Measurements from ENCODE around the gene SFTPA1. TPM values are rescaled to one million over a fixed set of nuclear protein-coding genes. Genes with fewer than 3 reads are reported as not detected.
"Not testable (repeated sequence)": the region's sequence is repeated elsewhere in the genome, so short reads cannot be mapped to it uniquely, and the experiment has no call there.

SFTPA1 gene
- total RNA-seq, 4 donors from 2014 or later, result not detected

DNA sequence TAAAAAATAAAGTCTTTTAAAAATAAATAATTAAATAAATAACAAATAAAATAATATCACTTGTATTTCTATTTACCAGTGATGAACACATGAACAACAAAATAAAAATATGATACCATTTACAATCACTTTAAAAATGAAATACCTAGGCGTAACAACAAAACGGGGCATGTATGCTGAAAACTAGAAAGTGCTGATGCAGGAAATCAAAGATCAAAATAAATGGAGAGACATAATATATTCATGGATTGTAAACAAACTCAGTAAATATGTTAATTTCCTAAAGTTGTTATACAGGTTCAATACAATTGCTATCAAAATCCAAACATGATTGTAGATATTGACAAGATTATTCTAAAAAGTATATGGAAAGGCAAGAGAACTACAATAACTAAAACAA lies 31.4 kb upstream of the SFTPA1 start:
- H3K27ac ChIP-seq, result no peak overlapping the region
- peaks cover 0 to 3% (median 0%) of the 10 kb centered on the region in 4 donors for H3K27me3 ChIP-seq
- no peaks in the 10 kb centered on the region for H3K9me3 ChIP-seq
- intact Hi-C loops (cut with DNase I), result no loop called here
- no peaks in the 10 kb centered on the region for H3K4me1 ChIP-seq
- DNase-seq, result no peak
- WGBS, 2 donors, result 90 to 95% methylated on average over 2 of the region's 2 CpGs
- no peaks in the 10 kb centered on the region for H3K36me3 ChIP-seq
- H3K4me3 ChIP-seq, result no peak overlapping the region
- TF ChIP-seq POLR2A (IDR thresholded peaks at IDR 0.05) (no peak), CTCF (IDR thresholded peaks at IDR 0.05) (no peak)

DNA sequence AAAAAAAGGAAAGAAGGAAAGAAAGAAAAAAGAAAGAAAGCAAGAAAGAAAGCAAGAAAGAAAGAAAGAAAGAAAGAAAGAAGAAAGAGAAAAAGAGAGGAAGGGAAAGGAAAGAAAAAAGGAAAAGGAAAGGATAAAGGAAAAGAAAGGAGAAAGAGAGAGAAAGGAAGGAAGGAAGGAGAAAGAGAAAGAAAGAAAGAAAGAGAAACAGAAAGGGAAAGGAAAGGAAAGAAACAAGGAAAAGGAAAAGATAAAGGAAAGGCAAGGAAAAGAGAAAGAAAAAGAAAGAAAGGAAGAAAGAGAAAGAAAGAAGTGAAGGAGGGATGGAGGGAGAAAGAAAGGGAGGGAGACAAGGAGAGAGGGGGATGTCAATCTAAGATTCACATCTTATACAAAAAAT lies 29.7 kb upstream of the SFTPA1 start:
- TF ChIP-seq CTCF (IDR thresholded peaks at IDR 0.05) (no peak), POLR2A (IDR thresholded peaks at IDR 0.05) (no peak)
- intact Hi-C loops (cut with DNase I), result no loop called here
- Histone ChIP-seq H3K4me1 (no peaks in the 10 kb centered on the region), H3K4me3 (no peak overlapping the region), H3K27ac (no peak overlapping the region), H3K36me3 (no peaks in the 10 kb centered on the region), H3K9me3 (no peaks in the 10 kb centered on the region), H3K27me3 (peaks cover 0 to 3% (median 0%) of the 10 kb centered on the region in 4 donors)
- no peak for DNase-seq

DNA sequence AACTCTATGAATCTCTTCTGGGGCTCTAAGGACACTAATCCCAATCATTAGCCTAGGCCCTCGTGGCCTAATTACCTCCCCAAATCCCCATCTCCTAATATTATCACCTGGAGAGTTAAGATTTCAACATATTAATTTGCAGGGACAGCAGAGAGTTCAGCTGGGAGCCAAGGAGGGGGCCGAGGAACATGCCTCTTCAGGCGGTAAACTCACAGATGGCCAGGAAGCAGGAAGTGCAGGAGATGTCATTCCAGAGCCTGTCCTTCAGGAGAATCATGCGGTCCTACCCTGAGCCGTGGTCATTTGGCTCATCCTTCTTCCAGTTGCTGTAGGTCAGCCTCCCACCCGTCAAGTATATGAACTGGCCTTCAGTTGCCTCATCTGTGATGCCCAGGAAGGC lies 28.6 kb upstream of the SFTPA1 start:
- Histone ChIP-seq H3K4me3 (no peak overlapping the region), H3K9me3 (no peaks in the 10 kb centered on the region), H3K27me3 (no peaks in the 10 kb centered on the region), H3K4me1 (no peaks in the 10 kb centered on the region), H3K27ac (no peak overlapping the region), H3K36me3 (no peaks in the 10 kb centered on the region)
- TF ChIP-seq POLR2A (IDR thresholded peaks at IDR 0.05) (no peak), CTCF (IDR thresholded peaks at IDR 0.05) (no peak)
- WGBS, 2 donors, result 47 to 64% methylated on average over 2 to 6 of the region's 6 CpGs
- intact Hi-C loops (cut with DNase I), result no loop called here
- DNase-seq, result no peak

GRCh38 chr10:79582954-79583353 lies 27.8 kb upstream of the SFTPA1 start:
- H3K4me3 ChIP-seq; H3K27me3 ChIP-seq; intact Hi-C loops (cut with DNase I); H3K27ac ChIP-seq; H3K36me3 ChIP-seq; H3K4me1 ChIP-seq; H3K9me3 ChIP-seq; DNase-seq: not testable (repeated sequence)
- WGBS, 2 donors, result 44 to 67% methylated on average over 1 of the region's 6 CpGs

GRCh38 chr10:79583488-79584024 lies 27.2 kb upstream of the SFTPA1 start:
- H3K9me3 ChIP-seq, result no peaks in the 10 kb centered on the region
- DNase-seq, result no peak
- H3K27ac ChIP-seq, result no peak overlapping the region
- no peak overlapping the region for H3K4me3 ChIP-seq
- no peaks in the 10 kb centered on the region for H3K27me3 ChIP-seq
- H3K4me1 ChIP-seq, result no peaks in the 10 kb centered on the region
- intact Hi-C loops (cut with DNase I), result no loop called here
- TF ChIP-seq CTCF (IDR thresholded peaks at IDR 0.05) (no peak), POLR2A (IDR thresholded peaks at IDR 0.05) (no peak)
- no peaks in the 10 kb centered on the region for H3K36me3 ChIP-seq
- WGBS, 2 donors, result 79 to 91% methylated on average over 5 to 7 of the region's 7 CpGs

GRCh38 chr10:79585870-79586527 lies 24.7 kb upstream of the SFTPA1 start:
- 77 to 87% methylated on average over 8 of the region's 11 CpGs for WGBS, 2 donors
- intact Hi-C loops (cut with DNase I), result no loop called here

More at GRCh38 chr10:79585870-79586527, 24.7 kb upstream of the SFTPA1 start:
- DNase-seq, result no peak
- Histone ChIP-seq H3K27ac (no peak overlapping the region), H3K4me1 (no peaks in the 10 kb centered on the region), H3K4me3 (no peak overlapping the region), H3K9me3 (no peaks in the 10 kb centered on the region), H3K27me3 (peaks cover 0 to 7% (median 0%) of the 10 kb centered on the region in 4 donors), H3K36me3 (no peaks in the 10 kb centered on the region)
- no peak for TF ChIP-seq POLR2A (IDR thresholded peaks at IDR 0.05)
- no peak for TF ChIP-seq CTCF (IDR thresholded peaks at IDR 0.05)

Data from esophagus squamous epithelium (tissue), 5 donors.